GM19043 (cell line): ENCODE measurements around the gene STARD9.

Experiments
- ATAC-seq: cut with Tn5 transposase; IDR thresholded peaks from one replicate; pipeline ENCODE4 v1.9.1; 2021; ENCODE audit warnings: low read depth; ENCODE audit not compliant: unreplicated experiment

STARD9 gene

GRCh38 chr15:42724276-42724675 lies 148.9 kb downstream of the STARD9 start:
- ATAC-seq, result no peak

DNA sequence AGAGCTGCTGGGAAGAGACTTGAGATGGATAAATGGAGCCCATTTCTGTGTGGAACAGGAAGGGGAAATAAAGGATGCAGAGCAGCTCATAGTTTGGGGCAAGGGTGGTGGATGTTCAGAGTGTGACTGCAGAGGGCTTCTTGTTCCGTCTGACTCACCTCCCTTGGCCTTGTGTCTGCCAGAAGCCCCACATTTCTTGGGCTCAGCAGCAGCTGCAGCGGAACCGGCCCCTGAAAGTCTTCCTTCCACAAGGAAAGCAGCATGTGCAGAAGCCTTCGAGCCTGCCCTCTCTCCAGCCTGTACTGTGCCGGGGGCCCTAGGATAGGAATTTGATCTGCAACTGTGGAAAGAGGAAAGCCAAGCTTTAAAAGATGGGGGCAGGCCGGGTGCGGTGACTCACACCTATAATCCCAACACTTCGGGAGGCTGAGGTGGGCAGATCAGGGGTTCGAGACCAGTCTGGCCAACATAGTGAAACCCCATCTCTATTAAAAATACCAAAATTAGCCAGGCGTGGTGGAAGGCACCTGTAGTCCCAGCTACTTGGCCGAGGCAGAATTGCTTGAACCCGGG lies 150.0 kb downstream of the STARD9 start:
- ATAC-seq, result no peak

- ATAC-seq, result no peak
These were observed 150.7 kb downstream of the STARD9 start for GRCh38 chr15:42726114-42726513.

DNA sequence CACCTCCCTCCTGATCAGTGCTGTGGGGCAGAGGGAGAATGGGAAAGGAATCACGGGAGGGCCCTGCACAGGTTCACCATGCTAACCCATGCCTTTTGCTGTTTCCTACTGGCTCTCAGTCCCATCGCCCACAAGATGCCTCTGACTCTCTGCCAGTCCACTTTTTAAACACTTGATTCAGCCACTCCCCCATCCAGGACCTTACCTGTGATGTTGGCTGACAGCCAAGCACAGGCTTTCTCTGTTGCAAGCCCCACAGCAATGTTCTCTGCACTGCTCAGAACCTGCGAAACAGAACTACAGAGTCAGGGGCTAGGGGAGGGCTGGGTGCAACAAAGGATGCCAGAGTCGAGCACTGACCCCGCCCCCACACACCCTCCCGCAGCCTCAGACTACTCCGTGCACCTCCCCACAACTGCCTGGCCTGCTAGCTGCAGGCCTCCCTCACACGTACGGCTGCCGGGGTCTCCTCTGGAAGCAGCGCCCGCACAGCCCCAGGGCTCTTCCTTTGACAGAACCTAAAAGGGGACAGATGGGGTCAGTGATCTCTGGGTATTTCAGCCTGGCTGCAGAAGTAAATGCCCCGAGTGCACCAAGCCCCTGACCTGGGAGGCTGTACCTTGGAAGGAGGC lies 152.5 kb downstream of the STARD9 start:
- no peak for ATAC-seq

GRCh38 chr15:42728560-42728959 lies 153.2 kb downstream of the STARD9 start:
- no peak for ATAC-seq

DNA sequence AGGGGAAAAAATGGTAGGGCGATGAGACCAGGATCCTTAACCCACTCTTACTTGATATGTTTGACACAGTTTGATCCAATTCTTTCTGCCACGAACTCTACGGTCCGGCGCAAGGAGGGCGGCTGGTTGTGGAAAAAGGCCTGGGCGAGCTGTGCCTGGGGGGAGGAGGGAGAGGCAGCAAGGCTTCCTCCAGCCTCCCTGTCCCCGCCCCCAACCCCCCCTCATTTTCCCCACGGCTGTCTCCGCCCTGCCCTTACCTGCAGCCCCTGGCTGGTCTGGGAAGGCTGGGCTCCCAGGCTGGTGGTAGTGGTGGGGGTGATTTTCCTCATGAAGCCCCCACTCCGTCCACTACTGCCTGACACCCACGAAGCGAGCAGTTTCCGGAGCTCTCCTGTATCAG lies 153.6 kb downstream of the STARD9 start:
- ATAC-seq, result no peak

GRCh38 chr15:42729409-42729808 lies 154.0 kb downstream of the STARD9 start:
- no peak for ATAC-seq

DNA sequence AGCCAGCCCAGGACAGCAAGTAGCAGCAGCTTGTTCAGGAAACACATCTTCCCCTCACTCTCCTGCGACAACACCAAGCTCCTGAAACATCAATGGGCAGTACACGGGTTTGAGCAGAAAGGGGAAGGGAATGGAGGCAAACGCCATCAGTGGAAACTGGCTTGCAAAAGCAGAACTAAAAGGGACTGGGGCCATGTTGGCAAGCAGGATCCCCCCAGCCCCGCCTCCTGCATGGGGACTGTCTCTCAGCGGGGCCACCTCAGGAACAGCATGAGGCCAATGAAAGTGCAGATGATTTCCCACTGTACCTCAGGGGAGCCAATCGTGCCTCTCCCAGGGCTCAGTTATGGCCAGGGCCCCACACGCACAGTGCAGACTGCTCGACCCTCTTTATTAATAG lies 154.7 kb downstream of the STARD9 start:
- no peak for ATAC-seq

- no peak for ATAC-seq
These were observed 155.1 kb downstream of the STARD9 start for GRCh38 chr15:42730536-42730935.

DNA sequence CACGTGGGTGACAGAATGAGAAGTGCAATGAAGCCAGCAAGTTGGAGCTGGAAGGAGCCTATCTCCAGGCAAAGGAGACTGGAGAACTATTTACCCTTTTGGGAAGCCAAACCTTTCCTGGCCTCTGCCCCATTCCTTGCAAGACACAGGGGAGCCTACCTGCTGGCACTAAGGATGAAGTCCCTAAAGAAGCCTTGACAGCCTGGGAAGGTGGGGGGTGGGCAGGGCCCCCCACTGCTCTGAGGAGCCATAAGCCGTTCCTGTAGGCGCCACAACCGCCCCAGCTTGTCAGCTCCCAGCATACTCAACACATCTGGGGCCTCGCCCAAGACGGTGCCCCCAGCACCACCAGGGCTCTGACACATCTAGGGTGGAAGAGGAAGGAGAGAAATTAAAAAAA lies 156.1 kb downstream of the STARD9 start:
- no peak for ATAC-seq

GRCh38 chr15:42732095-42732827 lies 156.9 kb downstream of the STARD9 start:
- ATAC-seq, result no peak

DNA sequence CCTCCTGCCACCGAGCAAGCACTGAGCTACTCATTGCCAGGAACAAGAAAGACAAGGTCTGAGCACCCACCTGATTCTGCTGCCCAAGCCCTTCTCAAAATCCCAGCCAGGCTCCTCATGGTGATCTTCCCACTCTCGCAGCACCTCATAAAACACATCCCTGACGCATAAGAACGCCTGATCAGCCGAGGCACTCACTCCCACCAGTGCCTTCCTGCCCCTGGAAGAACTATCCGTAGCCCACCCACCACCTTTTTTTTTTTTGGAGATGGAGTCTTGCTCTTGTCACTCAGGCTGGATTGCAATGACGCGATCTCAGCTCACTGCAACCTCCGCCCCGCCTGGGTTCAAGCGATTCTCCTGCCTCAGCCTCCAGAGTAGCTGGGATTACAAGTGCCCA lies 157.6 kb downstream of the STARD9 start:
- no peak for ATAC-seq

GRCh38 chr15:42734076-42734672 lies 158.8 kb downstream of the STARD9 start:
- ATAC-seq, result no peak

DNA sequence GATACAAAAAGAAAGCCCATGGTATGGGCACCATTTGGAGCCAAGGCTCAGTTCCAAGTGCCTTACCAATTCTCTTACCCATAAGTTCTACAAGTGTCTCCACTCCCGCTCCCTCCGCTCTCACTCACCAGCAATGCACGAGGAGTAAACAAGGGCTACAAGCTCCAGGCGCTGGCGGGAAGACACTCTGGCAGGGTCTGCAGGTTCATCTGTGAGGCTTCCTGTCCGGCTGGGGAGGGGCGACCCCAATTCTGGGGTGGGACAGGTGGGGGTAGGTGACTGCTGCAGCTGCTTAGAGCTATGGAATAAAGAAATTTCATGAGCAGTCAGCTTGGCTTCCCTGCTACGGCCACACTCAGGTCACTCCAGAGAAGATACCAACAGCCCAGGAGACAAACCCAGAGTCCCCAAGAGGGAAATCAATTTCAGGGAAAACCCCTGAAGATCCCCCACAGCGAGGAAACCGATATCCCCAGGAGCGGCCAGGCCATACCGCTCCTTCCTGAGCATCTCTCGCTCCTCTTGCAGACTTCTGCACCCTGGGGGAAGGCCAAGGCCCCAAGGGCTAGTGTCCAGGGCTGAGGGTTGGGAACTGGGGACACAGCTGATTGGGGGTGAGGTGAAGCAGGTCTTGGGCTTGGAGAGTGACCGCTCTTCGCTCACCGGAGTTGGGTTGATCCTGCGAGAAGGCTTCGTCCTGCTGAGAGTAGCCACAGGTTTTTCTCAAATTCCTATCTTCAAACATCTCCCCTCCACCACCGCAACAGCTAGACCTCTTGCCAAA lies 160.2 kb downstream of the STARD9 start:
- ATAC-seq, result no peak

DNA sequence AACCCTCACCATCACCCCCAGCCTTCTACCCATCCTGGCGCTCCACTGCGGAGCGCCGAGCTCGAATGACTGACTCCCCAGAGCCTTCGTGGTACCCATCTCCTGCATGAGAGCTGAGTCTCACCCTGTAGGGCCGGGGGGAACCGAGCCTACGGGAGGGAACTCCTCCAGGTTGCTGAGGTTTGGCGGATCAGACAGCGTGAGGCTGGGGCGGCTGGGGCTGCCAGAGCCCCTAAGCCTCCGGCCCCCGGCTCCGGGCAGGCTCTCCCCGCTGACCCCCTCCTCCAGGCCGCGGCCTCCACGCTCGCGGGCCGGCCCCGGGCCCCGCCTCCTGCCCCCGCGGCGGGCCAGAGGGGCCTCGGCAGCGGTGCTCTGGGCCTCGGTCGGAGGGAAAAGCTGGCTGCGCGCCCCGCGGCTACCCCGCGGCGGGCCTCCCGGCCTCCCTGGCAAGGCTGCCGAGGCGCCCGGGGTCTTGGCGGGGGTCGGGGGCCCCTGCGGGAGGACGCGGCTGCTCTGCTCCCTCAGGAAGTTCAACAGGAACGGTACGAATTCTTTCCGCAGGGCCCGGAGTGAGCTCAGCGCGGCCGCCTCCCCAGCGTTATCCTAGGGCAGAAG lies 160.9 kb downstream of the STARD9 start:
- no peak for ATAC-seq

DNA sequence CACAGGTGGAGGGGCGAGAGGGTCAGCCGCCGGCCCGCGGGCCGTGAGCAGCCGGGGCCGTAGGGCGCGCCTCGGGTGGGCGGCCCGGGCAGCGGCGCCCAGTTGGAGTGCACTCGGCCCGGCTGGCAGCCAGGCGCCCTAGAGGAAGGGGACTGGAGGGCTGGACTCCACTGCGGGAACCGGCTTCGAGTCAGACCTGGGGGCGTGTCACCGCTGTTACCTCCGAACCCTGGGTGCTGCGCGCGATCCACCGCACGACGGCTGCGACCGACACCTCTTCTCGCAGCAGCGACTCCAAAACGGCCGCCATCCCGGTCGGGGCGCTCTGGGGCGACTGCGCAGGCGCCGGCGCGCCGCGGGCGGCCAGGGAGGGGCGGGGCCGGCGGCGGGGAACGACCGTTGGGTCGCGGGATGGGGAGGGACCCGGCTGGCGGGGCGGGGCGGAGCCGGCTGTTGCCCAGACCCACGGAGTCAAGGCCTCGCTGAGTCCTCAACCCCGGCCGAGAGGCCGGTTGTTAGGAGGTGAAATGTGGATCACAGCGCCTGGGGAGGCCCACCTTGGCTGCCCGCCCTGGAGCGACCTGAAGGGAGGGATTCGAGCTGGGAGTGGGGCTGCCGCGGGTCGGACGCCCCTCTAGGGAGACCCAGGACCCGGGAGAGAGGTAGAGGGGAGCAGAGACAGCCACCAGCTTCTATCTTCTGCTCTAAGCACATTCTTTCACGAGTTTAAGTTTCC lies 161.6 kb downstream of the STARD9 start, which contains the start of gene CDAN1:
CDAN1 (minus strand) TSS at position 336 of the 736 bp plus-strand sequence; CDS start at position 310, 26 bp downstream.
- ATAC-seq, result peak; percentile 78

DNA sequence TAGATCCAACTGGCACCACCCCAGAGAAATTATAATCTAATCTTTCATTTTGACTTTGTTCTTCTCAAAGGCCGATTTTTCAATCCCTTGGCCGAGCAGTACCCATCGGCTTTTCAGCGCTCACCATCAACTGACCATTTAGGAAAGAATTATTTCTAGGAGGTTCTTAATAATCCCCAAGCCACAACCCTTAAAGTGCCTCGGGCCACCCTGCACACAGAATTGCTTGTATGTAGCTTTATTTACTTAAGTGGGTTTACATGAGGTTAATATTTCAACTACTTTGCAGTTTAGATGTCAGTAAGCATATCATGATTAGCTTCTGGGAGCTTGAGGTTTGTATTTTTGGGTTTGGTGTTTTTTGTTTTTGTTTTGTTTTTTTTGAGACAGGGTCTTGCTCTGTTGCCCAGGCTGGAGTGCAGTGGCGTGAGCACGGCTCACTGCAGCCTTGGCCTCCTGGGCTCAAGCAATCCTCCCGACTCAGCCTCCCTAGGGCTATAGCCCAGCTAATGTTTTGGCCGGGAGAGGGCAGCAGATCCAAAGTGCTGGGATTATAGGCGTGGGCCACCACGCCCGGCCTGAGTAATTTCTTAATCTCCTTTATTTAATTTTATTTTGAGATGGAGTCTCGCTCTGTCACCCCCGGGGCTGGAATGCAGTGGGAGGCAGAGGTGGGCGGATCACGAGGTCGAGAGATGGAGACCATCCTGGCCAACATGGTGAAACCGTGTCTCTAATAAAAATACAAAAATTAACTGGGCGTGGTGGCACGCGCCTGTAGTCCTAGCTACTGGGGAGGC lies 162.3 kb downstream of the STARD9 start:
- ATAC-seq, result no peak

- ATAC-seq, result no peak
These were observed 166.3 kb downstream of the STARD9 start for GRCh38 chr15:42741710-42742109.

- ATAC-seq, result no peak
These were observed 166.7 kb downstream of the STARD9 start for GRCh38 chr15:42742149-42742548.
